GM21717 (cell line): ENCODE measurements around the gene SNAPC1.
"Not testable (repeated sequence)": the region's sequence is repeated elsewhere in the genome, so short reads cannot be mapped to it uniquely, and the experiment has no call there.

Experiments used
- ATAC-seq: cut with Tn5 transposase; IDR thresholded peaks from one replicate; pipeline ENCODE4 v1.9.1; 2021; ENCODE audit warnings: mild to moderate bottlenecking, moderate library complexity; ENCODE audit not compliant: unreplicated experiment

SNAPC1 gene

DNA sequence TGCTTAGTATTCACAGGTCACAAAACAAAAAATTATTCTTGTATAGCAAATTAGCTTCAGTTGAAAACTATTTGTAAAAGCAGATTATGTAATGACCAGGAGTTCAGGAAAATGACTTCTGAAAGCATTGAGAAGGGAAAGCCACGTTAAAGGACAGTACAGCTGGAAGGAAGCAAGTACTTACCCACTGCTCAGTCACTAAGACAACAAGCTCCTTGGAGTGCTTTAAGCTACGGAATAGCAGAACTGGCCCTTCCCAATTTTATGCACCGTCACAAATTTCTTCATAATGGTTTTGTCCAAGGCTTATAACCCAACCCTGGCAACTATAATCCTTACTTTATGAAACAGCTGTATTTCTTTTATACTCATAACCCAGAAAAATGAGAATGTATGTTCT, 13.0 kb upstream of the SNAPC1 start:
- no peak for ATAC-seq

GRCh38 chr14:61749867-61750266, 12.4 kb upstream of the SNAPC1 start:
- no peak for ATAC-seq

DNA sequence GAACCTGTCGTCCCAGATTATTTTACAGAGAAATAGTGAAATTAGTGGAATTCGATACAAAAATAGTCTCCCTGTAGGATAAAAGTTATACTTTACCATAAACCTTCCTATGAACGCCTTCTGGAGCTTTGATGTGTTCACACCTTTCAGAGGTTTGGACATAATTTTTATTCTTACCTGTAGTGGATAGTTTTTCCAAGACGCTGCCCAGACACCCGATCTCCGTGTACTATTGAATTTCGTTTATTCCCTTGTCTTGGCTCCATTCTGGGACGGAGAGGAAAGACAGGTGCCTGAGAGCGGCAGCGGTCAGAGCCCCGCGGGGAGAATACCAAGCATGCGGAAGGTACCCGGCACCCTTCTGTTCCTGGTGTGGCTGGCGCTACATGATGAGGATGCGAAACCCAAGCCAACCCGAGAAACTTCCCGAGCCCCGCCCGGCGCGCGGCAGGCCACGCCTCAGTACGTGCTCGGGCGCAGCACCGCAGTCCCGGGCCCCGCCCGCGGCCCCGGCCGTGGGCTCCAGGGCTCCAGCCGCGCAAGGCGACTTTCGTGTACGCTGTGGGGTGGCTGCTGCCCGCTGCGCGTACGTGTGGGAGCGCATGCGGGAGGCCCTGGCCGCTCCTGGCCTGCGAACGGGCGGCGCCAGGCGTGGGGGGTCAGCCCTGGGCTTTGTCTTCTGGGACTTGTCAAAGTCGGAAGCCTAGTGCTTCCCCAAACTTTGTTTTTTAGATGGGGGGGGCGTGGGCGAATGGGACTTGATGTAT, 11.3 kb upstream of the SNAPC1 start:
- peak; percentile 93 for ATAC-seq

DNA sequence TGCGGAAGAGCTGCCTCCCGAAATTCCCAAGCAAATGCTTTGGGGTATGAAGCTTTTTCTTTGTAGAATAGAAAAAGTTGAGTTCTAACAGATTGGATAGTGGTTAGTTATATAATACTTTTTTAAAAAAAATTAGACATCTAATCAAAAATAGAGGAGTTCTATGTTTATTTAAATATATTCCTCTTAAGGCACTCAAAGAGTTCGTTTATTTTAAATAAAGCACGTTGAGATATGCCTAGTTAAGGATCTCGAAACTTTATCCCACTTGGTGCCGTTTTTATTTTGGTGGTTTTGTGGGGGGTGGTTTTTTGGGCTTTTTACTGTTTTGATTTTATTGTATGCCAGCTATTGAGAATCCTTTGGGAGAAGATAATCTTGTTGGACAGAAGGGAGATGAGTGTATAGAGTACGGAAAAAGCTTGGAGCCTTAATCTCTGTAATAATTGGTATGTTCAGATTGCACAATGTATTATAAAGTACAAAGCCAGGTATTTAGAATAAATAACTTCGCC, 10.7 kb upstream of the SNAPC1 start:
- ATAC-seq, result no peak

- ATAC-seq, result peak; percentile 51
These were observed 9.6 kb upstream of the SNAPC1 start for GRCh38 chr14:61752626-61753025.

- no peak for ATAC-seq
These were observed 8.6 kb upstream of the SNAPC1 start for GRCh38 chr14:61753631-61754030.

- no peak for ATAC-seq
These were observed 7.4 kb upstream of the SNAPC1 start for GRCh38 chr14:61754627-61755381.

DNA sequence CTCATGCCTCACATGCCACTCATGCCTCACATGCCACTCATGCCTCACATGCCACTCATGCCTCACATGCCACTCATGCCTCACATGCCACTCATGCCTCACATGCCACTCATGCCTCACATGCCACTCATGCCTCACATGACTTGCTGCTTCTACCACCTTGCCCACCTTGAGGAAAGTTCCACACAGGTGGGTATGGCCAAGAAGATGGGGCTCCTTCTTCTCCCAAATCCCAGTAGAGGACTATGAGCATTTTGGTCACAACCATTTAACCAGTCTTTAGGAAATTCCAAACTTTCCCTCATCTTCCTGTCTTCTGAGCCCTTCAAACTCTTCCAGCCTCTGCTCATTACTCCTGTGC, 6.9 kb upstream of the SNAPC1 start:
- ATAC-seq, result not testable (repeated sequence)

DNA sequence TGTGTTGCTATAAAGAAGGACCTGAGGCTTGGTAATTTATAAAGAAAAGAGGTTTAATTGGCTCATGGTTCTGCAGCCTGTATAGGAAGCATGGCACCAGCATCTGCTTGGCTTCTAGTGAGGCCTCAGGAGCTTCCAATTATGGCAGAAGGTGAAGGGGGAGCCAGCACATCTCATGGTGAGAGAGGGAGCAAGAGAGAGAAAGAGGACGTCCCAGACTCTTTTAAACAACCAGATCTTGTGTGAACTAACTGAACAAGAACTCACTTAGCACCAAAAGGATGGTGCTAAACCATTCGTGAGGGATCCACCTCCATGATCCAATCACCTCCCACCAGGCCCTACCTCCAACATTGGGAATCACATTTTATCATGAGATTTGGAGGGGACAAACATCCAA, 6.1 kb upstream of the SNAPC1 start:
- ATAC-seq, result no peak

GRCh38 chr14:61759878-61760277, 2.3 kb upstream of the SNAPC1 start:
- no peak for ATAC-seq

DNA sequence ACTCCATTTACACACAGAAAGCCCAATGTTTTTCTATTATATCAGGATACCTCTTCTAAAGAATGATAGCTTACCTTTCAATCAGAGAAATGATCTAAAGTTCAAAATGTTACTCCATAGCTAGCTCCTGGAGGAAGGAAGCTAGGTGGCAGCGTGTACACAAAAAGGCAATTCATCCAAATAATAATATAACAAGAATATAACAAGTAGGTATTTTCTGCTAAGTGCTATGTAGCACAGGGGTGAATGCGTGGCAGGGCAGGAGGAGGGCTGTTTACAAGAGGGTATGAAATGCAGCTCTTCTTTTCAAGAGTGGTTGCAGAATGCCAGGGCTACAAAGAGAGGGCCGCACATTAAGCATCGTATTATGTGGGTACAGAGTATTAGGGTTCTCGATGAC, 663 bp upstream of the SNAPC1 start:
- ATAC-seq, result peak; percentile 1

GRCh38 chr14:61764342-61765122, 2.3 kb downstream of the SNAPC1 start:
- ATAC-seq, result no peak

DNA sequence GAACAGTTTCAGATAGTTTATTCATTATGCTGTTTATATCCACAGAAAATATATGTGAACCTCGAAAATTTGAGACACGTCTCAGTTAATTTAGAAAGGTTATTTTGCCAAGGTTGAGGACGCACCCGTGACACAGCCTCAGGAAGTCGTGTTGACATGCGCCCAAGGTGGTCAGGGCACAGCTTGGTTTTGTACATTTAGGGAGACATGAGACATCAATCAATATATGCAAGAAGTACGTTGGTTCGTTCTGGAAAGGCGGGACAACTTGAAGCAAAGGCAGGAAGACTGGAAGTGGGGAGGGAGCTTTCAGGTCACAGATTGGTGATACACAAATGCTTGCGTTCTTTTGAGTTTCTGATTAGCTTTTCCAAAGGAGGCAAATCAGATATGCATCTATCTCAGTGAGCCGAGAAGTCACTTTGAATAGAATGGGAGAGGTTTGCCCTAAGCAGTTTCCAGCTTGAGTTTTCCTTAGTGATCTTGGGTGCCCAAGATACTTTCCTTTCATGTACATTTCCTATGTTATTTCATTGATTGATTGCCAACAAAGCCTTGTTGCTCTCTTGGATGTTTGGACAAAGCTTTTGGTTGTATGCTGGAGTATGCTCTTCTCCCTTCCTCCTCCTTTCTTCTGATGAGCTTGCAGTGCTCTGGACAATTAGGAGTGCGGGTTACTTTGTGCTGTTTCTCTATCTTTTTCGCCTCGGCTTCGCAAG, 3.2 kb downstream of the SNAPC1 start:
- ATAC-seq, result no peak

DNA sequence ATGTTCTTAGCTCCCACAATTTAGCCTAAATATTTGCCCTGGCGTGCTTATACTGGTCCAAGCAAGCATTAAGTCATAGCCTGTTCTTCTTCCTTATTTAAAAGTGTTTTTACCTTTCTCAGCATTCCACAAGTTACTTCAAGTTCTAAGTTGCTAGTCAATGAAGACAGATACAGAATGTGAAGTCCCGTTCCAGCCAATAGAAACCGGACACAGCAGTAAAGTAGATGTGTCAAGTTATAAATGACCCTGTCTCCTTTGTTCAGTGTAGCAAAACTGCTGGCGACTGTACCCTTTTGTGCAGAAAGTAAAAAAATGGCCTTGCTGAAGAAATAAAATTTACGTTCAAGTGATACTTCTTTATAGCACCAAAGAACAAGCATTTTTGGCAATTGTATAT, 3.9 kb downstream of the SNAPC1 start:
- ATAC-seq, result no peak

- no peak for ATAC-seq
These were observed 6.0 kb downstream of the SNAPC1 start for GRCh38 chr14:61768240-61768639.

DNA sequence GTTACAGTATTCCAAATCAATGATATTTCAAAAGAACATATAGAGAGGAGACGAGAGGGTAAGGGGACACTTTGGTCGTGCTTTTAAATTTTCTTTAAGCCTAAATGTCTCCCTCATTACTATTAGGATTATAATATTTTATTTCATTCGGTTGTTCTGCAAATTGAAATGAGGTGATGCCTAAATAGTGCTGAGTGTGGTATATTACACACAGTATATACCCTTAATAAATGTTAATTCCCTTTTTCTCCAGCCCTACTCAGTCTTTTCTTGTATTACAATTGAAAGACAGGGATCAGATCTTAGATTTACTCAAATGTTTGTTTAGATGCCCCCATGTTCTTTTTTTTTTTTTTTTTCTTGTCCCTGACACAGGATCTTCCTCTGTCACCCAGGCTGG, 7.7 kb downstream of the SNAPC1 start:
- ATAC-seq, result no peak

- no peak for ATAC-seq
These were observed 12.6 kb downstream of the SNAPC1 start for GRCh38 chr14:61774861-61775260.

DNA sequence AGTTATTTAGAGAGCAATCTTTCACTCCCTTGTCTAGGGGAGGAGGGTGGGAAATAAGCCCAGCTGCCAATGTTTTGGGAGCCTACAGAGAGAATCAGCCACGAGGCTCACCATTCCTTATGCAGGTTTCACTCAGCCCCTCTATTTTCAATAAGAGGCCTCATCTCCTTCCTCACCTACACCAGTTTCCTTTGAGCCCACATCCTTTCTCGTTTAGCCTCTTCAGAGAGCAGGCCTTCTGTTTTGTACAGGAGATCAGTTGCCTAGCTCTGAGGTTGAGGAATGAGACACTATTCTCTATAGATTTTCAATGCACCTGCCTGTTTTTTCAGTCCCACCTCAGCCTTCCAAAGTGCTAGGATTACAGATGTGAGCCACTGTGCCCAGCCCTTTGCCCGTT, 17.9 kb downstream of the SNAPC1 start:
- ATAC-seq, result peak; percentile 74

GRCh38 chr14:61797309-61797708, 35.1 kb downstream of the SNAPC1 start:
- ATAC-seq, result no peak

DNA sequence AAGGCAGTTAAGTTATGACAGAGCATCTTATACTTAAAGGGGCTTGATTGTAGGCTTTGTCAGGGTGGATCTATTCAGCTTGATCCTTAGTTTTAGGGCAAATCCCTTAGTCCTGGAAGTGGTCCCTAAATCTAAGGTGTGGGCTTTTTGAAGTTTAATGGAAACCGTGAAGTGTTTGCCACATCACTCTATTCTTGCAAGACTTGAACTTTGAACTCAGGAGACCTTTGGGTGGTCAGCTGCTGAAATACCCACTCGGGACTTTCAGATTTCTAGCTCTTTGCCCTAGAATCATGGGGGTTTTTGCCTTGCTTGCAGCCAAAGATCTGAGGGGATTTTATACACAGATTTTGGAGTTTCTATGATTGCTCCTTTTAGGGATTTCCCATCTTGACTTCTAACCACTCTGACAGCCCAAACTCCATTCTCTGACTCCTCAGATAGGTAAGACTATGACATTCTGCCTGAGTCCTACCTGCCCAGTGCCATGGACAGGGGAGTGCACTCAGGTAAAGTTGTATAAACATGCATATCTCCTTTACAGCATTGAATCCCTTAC, 39.9 kb downstream of the SNAPC1 start:
- ATAC-seq, result no peak

DNA sequence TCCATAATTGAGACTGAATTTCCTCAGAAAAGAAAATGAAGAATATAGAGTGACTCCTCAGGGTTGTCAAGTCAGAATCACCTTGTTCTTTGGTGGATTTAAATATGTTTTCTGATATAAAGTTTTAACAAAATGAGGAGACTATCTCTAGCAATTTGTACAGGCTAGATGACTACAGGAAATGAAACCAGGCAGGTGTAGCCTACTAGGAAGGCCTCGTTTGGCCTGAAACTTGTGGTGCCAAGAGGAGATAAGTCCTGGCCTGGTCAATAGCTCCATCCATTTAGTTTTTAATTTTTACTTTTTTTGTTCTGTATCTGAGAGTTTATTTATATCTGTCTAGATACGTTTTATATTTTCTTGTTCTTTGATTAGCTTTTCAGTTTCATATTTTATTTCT, 41.5 kb downstream of the SNAPC1 start:
- ATAC-seq, result no peak
